HepG2 (cell line): ENCODE measurements around the gene CLDN9. TPM values are rescaled to one million over a fixed set of nuclear protein-coding genes. Genes with fewer than 3 reads are reported as not detected.
A peak's percentile ranks its signal among the peaks of the same experiment; 100 is the strongest.

Experiments
- ATF7-NPFF ChIP-seq: sonication (generic); formaldehyde crosslinking; IDR thresholded peaks from 2 replicates; pipeline ENCODE4 v1.8.1; 2023; ENCODE audit warnings: mild to moderate bottlenecking, low read depth, missing genetic modification reagents, moderate library complexity
- CBX2 ChIP-seq, 2 experiments: fragments of 200-600 bp in 1 of 2; sonication (generic); formaldehyde crosslinking in 1 of 2; IDR thresholded peaks; 2 replicates each; pipeline versions ENCODE4 v1.7.0 to v1.8.1; 2018 to 2022; ENCODE audit warnings: low read depth in 2 of 2, low read length in 1 of 2, mild to moderate bottlenecking in 1 of 2, missing genetic modification reagents in 1 of 2
- CREBL2 ChIP-seq: sonication (generic); formaldehyde crosslinking; IDR thresholded peaks from 2 replicates; pipeline ENCODE4 v1.8.1; 2023; ENCODE audit warnings: missing genetic modification reagents, mild to moderate bottlenecking, borderline replicate concordance
- MAFF ChIP-seq: IDR thresholded peaks from 2 replicates; pipeline ENCODE4 v1.6.1; 2011; ENCODE audit warnings: low read depth, low read length, improper control_type of control experiment
- MEIS1 ChIP-seq: sonication (generic); formaldehyde crosslinking; IDR thresholded peaks from 2 replicates; pipeline ENCODE4 v1.9.0; 2021; ENCODE audit warnings: mild to moderate bottlenecking, missing genetic modification reagents, moderate library complexity, borderline replicate concordance
- MIER2 ChIP-seq: IDR thresholded peaks from 2 replicates; pipeline ENCODE4 v1.6.1; 2016; ENCODE audit warnings: missing biosample characterization, missing genetic modification reagents
- MTERF4 ChIP-seq: sonication (generic); formaldehyde crosslinking; IDR thresholded peaks from 2 replicates; pipeline ENCODE4 v1.8.0; 2023; ENCODE audit warnings: mild to moderate bottlenecking, missing genetic modification reagents
- NFIB ChIP-seq: sonication (generic); formaldehyde crosslinking; IDR thresholded peaks from 2 replicates; pipeline ENCODE4 v1.9.0; 2021; ENCODE audit warnings: missing genetic modification reagents, mild to moderate bottlenecking, borderline replicate concordance
- RBM39 ChIP-seq: fragments of 200-400 bp; formaldehyde crosslinking; IDR thresholded peaks from one replicate; pipeline ENCODE4 v1.6.1; 2018; ENCODE audit warnings: antibody characterized with exemption, mild to moderate bottlenecking, low read depth, low read length; ENCODE audit not compliant: poor library complexity, severe bottlenecking
- THRA ChIP-seq: sonication (generic); formaldehyde crosslinking; IDR thresholded peaks from 2 replicates; pipeline ENCODE4 v1.4.0; 2020; ENCODE audit warnings: missing genetic modification reagents, borderline replicate concordance
- ZFAT ChIP-seq: sonication (generic); formaldehyde crosslinking; conservative IDR thresholded peaks from 2 replicates; pipeline ENCODE4 v1.8.1; 2023; ENCODE audit warnings: missing genetic modification reagents, inconsistent platforms
- ZNF10 ChIP-seq: sonication (generic); formaldehyde crosslinking; IDR thresholded peaks from 2 replicates; pipeline ENCODE4 v1.4.0; 2020; ENCODE audit warnings: mild to moderate bottlenecking, low read depth, missing genetic modification reagents, borderline replicate concordance
- ZNF138 ChIP-seq: sonication (generic); formaldehyde crosslinking; IDR thresholded peaks from 2 replicates; pipeline ENCODE4 v1.5.0; 2020; ENCODE audit warnings: mild to moderate bottlenecking, low read depth, missing genetic modification reagents
- ZNF616 ChIP-seq: sonication (generic); formaldehyde crosslinking; IDR thresholded peaks from 2 replicates; pipeline ENCODE4 v1.5.0; 2020; ENCODE audit warnings: low read depth, mild to moderate bottlenecking, missing genetic modification reagents
- ZNF629 ChIP-seq: sonication (generic); formaldehyde crosslinking; conservative IDR thresholded peaks from 2 replicates; pipeline ENCODE4 v1.5.0; 2020; ENCODE audit warnings: missing genetic modification reagents
- ZSCAN22 ChIP-seq: sonication (generic); formaldehyde crosslinking; IDR thresholded peaks from 2 replicates; pipeline ENCODE4 v1.4.0; 2020; ENCODE audit warnings: mild to moderate bottlenecking, missing genetic modification reagents
- polyA plus RNA-seq, 8 experiments: library from polyadenylated mRNA; depleted of rRNA in 3 of 8; stranded (reverse) in 7 of 8; unstranded in 1 of 8; fragments of >200 nt; fragmentation: Illumina TruSeq in 4 of 8; extraction: Trizol in 4 of 8; gene quantifications; 2 replicates each; pipeline versions ENCODE4 v1.2.1 to v1.2.3, GENCODE V29; 2011 to 2016; ENCODE audit warnings: low read depth in 4 of 8, missing spikeins in 1 of 8, mixed read lengths in 1 of 8; ENCODE audit not compliant: insufficient read depth in 1 of 8
- total RNA-seq, 5 experiments: library from RNA; depleted of rRNA; stranded (reverse); fragments of >200 nt; fragmentation: Illumina TruSeq; extraction: Trizol; gene quantifications; 2 replicates each; pipeline ENCODE4 v1.2.3, GENCODE V29; 2016; ENCODE audit warnings: low read depth in 1 of 5
- TF ChIP-seq, protein P1 (sequence below): sonication (generic); formaldehyde crosslinking; IDR thresholded peaks from 2 replicates; pipeline ENCODE4 v1.5.0; 2020; ENCODE audit warnings: missing genetic modification reagents
- TF ChIP-seq, protein P2 (sequence below): IDR thresholded peaks from 2 replicates; pipeline ENCODE4 v1.6.1; 2016
- TF ChIP-seq, protein P3 (sequence below): sonication (generic); formaldehyde crosslinking; IDR thresholded peaks from 2 replicates; pipeline ENCODE4 v1.4.0; 2020; ENCODE audit warnings: missing genetic modification reagents, borderline replicate concordance

Gene CLDN9
- total and polyA plus RNA-seq, 2 of the 13 experiments (the other 11 are each of a cell fraction or from before 2014, with no cell fraction given) = 0.15 to 0.26 TPM

DNA sequence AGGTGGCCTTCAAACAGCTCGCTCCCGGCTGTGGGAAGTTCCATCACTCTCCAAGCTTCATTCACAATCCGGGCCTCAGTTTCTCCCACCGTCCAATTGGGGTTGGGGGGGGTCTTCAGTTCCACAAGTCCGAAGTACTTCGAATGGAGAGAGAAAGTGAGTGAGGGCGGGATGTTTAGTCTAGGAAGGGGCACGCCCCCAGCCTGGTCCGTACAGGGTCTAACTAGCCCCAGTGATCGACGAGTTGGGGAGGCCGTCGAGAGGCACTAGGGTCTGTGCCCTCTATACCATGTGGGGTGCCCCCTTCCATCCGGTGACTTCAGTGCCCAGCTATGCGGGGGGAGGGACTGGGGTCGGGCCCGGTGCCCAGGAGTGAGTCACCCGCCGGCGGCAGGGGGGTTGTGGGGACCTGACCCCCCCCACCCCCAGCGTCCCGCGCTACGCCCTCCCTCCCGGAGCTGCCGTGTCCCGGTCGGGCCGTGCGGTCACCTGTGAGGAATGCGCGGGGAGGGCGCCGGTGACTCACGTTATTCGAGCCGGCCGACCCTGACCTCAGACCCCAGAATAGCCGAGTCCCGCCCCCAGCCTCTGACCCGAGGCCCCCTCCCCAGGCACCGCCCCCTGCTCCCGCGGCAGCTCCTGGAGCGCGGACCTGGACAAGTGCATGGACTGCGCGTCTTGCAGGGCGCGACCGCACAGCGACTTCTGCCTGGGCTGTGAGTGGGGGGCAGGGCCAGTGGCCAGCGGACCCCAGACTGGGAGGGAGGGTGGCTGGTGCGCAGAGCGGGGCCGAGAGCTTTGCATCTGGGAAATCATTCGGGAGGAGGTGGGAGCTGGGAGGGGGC, 8.1 kb downstream of the CLDN9 start (continued):
- no peak for TF ChIP-seq ZNF616 (CRISPR knock-in tag)
- TF ChIP-seq, protein P1, sequence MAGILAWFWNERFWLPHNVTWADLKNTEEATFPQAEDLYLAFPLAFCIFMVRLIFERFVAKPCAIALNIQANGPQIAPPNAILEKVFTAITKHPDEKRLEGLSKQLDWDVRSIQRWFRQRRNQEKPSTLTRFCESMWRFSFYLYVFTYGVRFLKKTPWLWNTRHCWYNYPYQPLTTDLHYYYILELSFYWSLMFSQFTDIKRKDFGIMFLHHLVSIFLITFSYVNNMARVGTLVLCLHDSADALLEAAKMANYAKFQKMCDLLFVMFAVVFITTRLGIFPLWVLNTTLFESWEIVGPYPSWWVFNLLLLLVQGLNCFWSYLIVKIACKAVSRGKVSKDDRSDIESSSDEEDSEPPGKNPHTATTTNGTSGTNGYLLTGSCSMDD (CRISPR knock-in tag) = no peak
- no peak for TF ChIP-seq ZSCAN22 (CRISPR knock-in tag)
- peak; percentile 14; the same call in 1 of the 2 replicates for TF ChIP-seq ATF7-NPFF (CRISPR knock-in tag)
- TF ChIP-seq MTERF4 (CRISPR knock-in tag) = no peak
- TF ChIP-seq MAFF = no peak
- TF ChIP-seq MEIS1 (CRISPR knock-in tag) = 0 out of 2 replicates have a peak, but pooled peaks have one; percentile 19
- TF ChIP-seq MIER2 = no peak
- TF ChIP-seq THRA (CRISPR knock-in tag) = peak; percentile 84
- no peak for TF ChIP-seq ZNF138 (CRISPR knock-in tag)
- no peak; the same call in 1 of the 2 replicates for TF ChIP-seq ZNF629 (CRISPR knock-in tag)
- no peak for TF ChIP-seq ZFAT (CRISPR knock-in tag)
- TF ChIP-seq ZNF10 (CRISPR knock-in tag) = no peak
- TF ChIP-seq CBX2 (IDR thresholded peaks at IDR 0.05; ENCODE audit: low read depth, low read length) = no peak
- no peak for TF ChIP-seq CBX2 (CRISPR knock-in tag; IDR thresholded peaks at IDR 0.05; ENCODE audit: low read depth)
- TF ChIP-seq, protein P2, sequence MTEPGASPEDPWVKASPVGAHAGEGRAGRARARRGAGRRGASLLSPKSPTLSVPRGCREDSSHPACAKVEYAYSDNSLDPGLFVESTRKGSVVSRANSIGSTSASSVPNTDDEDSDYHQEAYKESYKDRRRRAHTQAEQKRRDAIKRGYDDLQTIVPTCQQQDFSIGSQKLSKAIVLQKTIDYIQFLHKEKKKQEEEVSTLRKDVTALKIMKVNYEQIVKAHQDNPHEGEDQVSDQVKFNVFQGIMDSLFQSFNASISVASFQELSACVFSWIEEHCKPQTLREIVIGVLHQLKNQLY (CRISPR knock-in tag) = no peak
- no peak for TF ChIP-seq CREBL2
- TF ChIP-seq RBM39 = peak; percentile 21
- TF ChIP-seq, protein P3, sequence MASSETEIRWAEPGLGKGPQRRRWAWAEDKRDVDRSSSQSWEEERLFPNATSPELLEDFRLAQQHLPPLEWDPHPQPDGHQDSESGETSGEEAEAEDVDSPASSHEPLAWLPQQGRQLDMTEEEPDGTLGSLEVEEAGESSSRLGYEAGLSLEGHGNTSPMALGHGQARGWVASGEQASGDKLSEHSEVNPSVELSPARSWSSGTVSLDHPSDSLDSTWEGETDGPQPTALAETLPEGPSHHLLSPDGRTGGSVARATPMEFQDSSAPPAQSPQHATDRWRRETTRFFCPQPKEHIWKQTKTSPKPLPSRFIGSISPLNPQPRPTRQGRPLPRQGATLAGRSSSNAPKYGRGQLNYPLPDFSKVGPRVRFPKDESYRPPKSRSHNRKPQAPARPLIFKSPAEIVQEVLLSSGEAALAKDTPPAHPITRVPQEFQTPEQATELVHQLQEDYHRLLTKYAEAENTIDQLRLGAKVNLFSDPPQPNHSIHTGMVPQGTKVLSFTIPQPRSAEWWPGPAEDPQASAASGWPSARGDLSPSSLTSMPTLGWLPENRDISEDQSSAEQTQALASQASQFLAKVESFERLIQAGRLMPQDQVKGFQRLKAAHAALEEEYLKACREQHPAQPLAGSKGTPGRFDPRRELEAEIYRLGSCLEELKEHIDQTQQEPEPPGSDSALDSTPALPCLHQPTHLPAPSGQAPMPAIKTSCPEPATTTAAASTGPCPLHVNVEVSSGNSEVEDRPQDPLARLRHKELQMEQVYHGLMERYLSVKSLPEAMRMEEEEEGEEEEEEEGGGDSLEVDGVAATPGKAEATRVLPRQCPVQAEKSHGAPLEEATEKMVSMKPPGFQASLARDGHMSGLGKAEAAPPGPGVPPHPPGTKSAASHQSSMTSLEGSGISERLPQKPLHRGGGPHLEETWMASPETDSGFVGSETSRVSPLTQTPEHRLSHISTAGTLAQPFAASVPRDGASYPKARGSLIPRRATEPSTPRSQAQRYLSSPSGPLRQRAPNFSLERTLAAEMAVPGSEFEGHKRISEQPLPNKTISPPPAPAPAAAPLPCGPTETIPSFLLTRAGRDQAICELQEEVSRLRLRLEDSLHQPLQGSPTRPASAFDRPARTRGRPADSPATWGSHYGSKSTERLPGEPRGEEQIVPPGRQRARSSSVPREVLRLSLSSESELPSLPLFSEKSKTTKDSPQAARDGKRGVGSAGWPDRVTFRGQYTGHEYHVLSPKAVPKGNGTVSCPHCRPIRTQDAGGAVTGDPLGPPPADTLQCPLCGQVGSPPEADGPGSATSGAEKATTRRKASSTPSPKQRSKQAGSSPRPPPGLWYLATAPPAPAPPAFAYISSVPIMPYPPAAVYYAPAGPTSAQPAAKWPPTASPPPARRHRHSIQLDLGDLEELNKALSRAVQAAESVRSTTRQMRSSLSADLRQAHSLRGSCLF (CRISPR knock-in tag) = no peak
- no peak for TF ChIP-seq NFIB (CRISPR knock-in tag)
